HepG2 (cell line): ENCODE measurements around the gene MAN1B1. TPM values are rescaled to one million over a fixed set of nuclear protein-coding genes. Genes with fewer than 3 reads are reported as not detected.

Experiments
- DNMT3B ChIP-seq: conservative IDR thresholded peaks from 2 replicates; pipeline ENCODE4 v1.6.1; 2016; ENCODE audit warnings: missing biosample characterization, control low read depth
- ELF1 ChIP-seq: sonication (generic); formaldehyde crosslinking; IDR thresholded peaks from 2 replicates; pipeline ENCODE4 v1.4.0; 2020; ENCODE audit warnings: missing genetic modification reagents
- KLF12 ChIP-seq: sonication (generic); formaldehyde crosslinking; IDR thresholded peaks from 2 replicates; pipeline ENCODE4 v1.4.0; 2020; ENCODE audit warnings: missing genetic modification reagents, borderline replicate concordance
- MTF1 ChIP-seq: sonication (generic); formaldehyde crosslinking; IDR thresholded peaks from 2 replicates; pipeline ENCODE4 v1.5.0; 2020; ENCODE audit warnings: missing genetic modification reagents
- MXD4 ChIP-seq: IDR thresholded peaks from 2 replicates; pipeline ENCODE4 v1.6.1; 2016; ENCODE audit warnings: mild to moderate bottlenecking, missing biosample characterization, missing genetic modification reagents
- ONECUT2 ChIP-seq: sonication (generic); formaldehyde crosslinking; IDR thresholded peaks from 2 replicates; pipeline ENCODE4 v1.4.0; 2020; ENCODE audit warnings: missing genetic modification reagents
- PRMT3 ChIP-seq: sonication (generic); formaldehyde crosslinking; IDR thresholded peaks from 2 replicates; pipeline ENCODE4 v1.8.1; 2022; ENCODE audit warnings: low read depth, mild to moderate bottlenecking, moderate library complexity, missing genetic modification reagents, borderline replicate concordance
- RARG ChIP-seq: sonication (generic); formaldehyde crosslinking; IDR thresholded peaks from 2 replicates; pipeline ENCODE4 v1.4.0; 2020; ENCODE audit warnings: low read depth, mild to moderate bottlenecking, missing genetic modification reagents
- SATB2 ChIP-seq: sonication (generic); formaldehyde crosslinking; IDR thresholded peaks from 2 replicates; pipeline ENCODE4 v1.5.0; 2020; ENCODE audit warnings: missing genetic modification reagents
- SOX13 ChIP-seq, 3 experiments: fragments of 450-650 bp in 1 of 3; sonication (generic) in 1 of 3; formaldehyde crosslinking in 1 of 3; IDR thresholded peaks in 2 of 3; conservative IDR thresholded peaks in 1 of 3; 2 replicates each; pipeline versions ENCODE4 v1.5.0 to v1.6.1; 2016 to 2020; ENCODE audit warnings: antibody characterized with exemption in 1 of 3, mild to moderate bottlenecking in 1 of 3, missing compliant biosample characterization in 1 of 3, missing genetic modification reagents in 1 of 3, moderate library complexity in 1 of 3
- ZNF383 ChIP-seq: sonication (generic); formaldehyde crosslinking; IDR thresholded peaks from 2 replicates; pipeline ENCODE4 v1.4.0; 2020; ENCODE audit warnings: missing genetic modification reagents, mild to moderate bottlenecking, borderline replicate concordance
- polyA plus RNA-seq, 8 experiments: library from polyadenylated mRNA; depleted of rRNA in 3 of 8; stranded (reverse) in 7 of 8; unstranded in 1 of 8; fragments of >200 nt; fragmentation: Illumina TruSeq in 4 of 8; extraction: Trizol in 4 of 8; gene quantifications; 2 replicates each; pipeline versions ENCODE4 v1.2.1 to v1.2.3, GENCODE V29; 2011 to 2016; ENCODE audit warnings: low read depth in 4 of 8, missing spikeins in 1 of 8, mixed read lengths in 1 of 8; ENCODE audit not compliant: insufficient read depth in 1 of 8
- total RNA-seq, 5 experiments: library from RNA; depleted of rRNA; stranded (reverse); fragments of >200 nt; fragmentation: Illumina TruSeq; extraction: Trizol; gene quantifications; 2 replicates each; pipeline ENCODE4 v1.2.3, GENCODE V29; 2016; ENCODE audit warnings: low read depth in 1 of 5
- TF ChIP-seq, protein P1 (sequence below): IDR thresholded peaks from 2 replicates; pipeline ENCODE4 v1.6.1; 2012; ENCODE audit warnings: low read length, improper control_type of control experiment
- TF ChIP-seq, protein P2 (sequence below), 2 experiments: fragments of 450-650 bp in 1 of 2; sonication (generic) in 1 of 2; formaldehyde crosslinking; IDR thresholded peaks; 2 replicates each; pipeline versions ENCODE4 v1.5.0 to v1.8.0; 2020 to 2022; ENCODE audit warnings: mild to moderate bottlenecking in 1 of 2, missing genetic modification reagents in 1 of 2
- TF ChIP-seq, protein P3 (sequence below): sonication (generic); formaldehyde crosslinking; IDR thresholded peaks from 2 replicates; pipeline ENCODE4 v1.4.0; 2020; ENCODE audit warnings: missing genetic modification reagents, borderline replicate concordance
- TF ChIP-seq, protein P4 (sequence below): sonication (generic); formaldehyde crosslinking; IDR thresholded peaks from 2 replicates; pipeline ENCODE4 v1.8.1; 2022; ENCODE audit warnings: low read depth, mild to moderate bottlenecking, missing genetic modification reagents
- TF ChIP-seq, protein P5 (sequence below): sonication (generic); formaldehyde crosslinking; IDR thresholded peaks from 2 replicates; pipeline ENCODE4 v1.5.0; 2020; ENCODE audit warnings: mild to moderate bottlenecking, missing genetic modification reagents
- TF ChIP-seq, protein P6 (sequence below): sonication (generic); formaldehyde crosslinking; IDR thresholded peaks from 2 replicates; pipeline ENCODE4 v1.4.0; 2020; ENCODE audit warnings: missing genetic modification reagents

MAN1B1 gene
- total and polyA plus RNA-seq, 2 of the 13 experiments (the other 11 are each of a cell fraction or from before 2014, with no cell fraction given): 48.9 to 59.5 TPM

DNA sequence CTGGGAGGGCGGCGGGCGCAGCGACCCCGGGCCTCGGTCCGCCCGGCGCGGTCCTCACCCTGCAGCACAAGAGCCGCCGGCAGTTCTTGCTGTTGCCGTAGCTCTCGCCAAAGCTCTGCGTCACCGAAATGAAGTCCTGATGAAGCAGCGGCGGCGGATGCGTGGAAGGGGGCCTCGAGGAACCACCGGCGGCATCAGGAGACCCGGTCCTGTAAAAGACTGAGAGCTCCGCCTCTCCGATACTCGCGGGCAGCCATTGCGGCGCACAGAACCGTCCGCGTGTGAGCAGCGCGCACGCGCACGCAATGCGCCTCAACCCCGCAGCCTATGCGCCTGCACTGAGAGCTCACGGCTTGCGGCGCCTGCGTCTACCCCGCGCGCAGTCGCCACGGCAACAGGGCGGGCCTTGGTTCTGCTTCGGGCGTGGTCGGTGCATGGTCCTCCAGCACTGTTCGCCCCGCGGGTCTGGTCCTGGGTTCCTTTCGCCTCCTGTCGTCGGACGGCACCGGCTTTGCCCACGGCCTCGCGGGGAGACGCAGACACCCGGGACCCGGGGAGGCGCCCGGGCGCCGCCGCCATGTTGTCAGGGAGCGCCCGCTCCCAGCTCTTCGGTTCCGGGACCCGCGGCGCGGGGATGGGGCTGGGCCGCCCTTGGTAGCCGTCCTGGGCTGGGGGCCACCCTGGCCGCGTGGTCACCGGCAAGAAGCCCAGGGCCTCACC, 42.8 kb downstream of the MAN1B1 start (continued):
- TF ChIP-seq, protein P1, sequence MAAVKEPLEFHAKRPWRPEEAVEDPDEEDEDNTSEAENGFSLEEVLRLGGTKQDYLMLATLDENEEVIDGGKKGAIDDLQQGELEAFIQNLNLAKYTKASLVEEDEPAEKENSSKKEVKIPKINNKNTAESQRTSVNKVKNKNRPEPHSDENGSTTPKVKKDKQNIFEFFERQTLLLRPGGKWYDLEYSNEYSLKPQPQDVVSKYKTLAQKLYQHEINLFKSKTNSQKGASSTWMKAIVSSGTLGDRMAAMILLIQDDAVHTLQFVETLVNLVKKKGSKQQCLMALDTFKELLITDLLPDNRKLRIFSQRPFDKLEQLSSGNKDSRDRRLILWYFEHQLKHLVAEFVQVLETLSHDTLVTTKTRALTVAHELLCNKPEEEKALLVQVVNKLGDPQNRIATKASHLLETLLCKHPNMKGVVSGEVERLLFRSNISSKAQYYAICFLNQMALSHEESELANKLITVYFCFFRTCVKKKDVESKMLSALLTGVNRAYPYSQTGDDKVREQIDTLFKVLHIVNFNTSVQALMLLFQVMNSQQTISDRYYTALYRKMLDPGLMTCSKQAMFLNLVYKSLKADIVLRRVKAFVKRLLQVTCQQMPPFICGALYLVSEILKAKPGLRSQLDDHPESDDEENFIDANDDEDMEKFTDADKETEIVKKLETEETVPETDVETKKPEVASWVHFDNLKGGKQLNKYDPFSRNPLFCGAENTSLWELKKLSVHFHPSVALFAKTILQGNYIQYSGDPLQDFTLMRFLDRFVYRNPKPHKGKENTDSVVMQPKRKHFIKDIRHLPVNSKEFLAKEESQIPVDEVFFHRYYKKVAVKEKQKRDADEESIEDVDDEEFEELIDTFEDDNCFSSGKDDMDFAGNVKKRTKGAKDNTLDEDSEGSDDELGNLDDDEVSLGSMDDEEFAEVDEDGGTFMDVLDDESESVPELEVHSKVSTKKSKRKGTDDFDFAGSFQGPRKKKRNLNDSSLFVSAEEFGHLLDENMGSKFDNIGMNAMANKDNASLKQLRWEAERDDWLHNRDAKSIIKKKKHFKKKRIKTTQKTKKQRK: no peak
- TF ChIP-seq MXD4 (no peak; the same call in 1 of the 2 replicates), PRMT3 (CRISPR knock-in tag) (0 out of 2 replicates have a peak, but pooled peaks have one; percentile 59), ELF1 (no peak), RARG (CRISPR knock-in tag) (no peak), DNMT3B (CRISPR knock-in tag) (0 out of 2 replicates have a peak, but pooled peaks have one; percentile 48), KLF12 (CRISPR knock-in tag) (peak; percentile 77; the same call in 1 of the 2 replicates), ZNF383 (CRISPR knock-in tag) (no peak), SOX13 (IDR thresholded peaks at IDR 0.05) (no peak), SOX13 (CRISPR knock-in tag; conservative IDR thresholded peaks at IDR 0.05 in 1 of 2, IDR thresholded peaks at IDR 0.05 in 1 of 2) (no peak), ONECUT2 (CRISPR knock-in tag) (no peak), MTF1 (CRISPR knock-in tag) (no peak), SATB2 (no peak)
- TF ChIP-seq, protein P2, sequence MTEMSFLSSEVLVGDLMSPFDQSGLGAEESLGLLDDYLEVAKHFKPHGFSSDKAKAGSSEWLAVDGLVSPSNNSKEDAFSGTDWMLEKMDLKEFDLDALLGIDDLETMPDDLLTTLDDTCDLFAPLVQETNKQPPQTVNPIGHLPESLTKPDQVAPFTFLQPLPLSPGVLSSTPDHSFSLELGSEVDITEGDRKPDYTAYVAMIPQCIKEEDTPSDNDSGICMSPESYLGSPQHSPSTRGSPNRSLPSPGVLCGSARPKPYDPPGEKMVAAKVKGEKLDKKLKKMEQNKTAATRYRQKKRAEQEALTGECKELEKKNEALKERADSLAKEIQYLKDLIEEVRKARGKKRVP (CRISPR knock-in tag; IDR thresholded peaks at IDR 0.05): no peak
- TF ChIP-seq, protein P3, sequence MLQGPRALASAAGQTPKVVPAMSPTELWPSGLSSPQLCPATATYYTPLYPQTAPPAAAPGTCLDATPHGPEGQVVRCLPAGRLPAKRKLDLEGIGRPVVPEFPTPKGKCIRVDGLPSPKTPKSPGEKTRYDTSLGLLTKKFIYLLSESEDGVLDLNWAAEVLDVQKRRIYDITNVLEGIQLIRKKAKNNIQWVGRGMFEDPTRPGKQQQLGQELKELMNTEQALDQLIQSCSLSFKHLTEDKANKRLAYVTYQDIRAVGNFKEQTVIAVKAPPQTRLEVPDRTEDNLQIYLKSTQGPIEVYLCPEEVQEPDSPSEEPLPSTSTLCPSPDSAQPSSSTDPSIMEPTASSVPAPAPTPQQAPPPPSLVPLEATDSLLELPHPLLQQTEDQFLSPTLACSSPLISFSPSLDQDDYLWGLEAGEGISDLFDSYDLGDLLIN: no peak; the same call in 1 of the 2 replicates
- TF ChIP-seq, protein P4, sequence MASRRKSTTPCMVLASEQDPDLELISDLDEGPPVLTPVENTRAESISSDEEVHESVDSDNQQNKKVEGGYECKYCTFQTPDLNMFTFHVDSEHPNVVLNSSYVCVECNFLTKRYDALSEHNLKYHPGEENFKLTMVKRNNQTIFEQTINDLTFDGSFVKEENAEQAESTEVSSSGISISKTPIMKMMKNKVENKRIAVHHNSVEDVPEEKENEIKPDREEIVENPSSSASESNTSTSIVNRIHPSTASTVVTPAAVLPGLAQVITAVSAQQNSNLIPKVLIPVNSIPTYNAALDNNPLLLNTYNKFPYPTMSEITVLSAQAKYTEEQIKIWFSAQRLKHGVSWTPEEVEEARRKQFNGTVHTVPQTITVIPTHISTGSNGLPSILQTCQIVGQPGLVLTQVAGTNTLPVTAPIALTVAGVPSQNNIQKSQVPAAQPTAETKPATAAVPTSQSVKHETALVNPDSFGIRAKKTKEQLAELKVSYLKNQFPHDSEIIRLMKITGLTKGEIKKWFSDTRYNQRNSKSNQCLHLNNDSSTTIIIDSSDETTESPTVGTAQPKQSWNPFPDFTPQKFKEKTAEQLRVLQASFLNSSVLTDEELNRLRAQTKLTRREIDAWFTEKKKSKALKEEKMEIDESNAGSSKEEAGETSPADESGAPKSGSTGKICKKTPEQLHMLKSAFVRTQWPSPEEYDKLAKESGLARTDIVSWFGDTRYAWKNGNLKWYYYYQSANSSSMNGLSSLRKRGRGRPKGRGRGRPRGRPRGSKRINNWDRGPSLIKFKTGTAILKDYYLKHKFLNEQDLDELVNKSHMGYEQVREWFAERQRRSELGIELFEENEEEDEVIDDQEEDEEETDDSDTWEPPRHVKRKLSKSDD (CRISPR knock-in tag): peak; percentile 70
- TF ChIP-seq, protein P5, sequence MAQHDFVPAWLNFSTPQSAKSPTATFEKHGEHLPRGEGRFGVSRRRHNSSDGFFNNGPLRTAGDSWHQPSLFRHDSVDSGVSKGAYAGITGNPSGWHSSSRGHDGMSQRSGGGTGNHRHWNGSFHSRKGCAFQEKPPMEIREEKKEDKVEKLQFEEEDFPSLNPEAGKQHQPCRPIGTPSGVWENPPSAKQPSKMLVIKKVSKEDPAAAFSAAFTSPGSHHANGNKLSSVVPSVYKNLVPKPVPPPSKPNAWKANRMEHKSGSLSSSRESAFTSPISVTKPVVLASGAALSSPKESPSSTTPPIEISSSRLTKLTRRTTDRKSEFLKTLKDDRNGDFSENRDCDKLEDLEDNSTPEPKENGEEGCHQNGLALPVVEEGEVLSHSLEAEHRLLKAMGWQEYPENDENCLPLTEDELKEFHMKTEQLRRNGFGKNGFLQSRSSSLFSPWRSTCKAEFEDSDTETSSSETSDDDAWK: no peak
- TF ChIP-seq, protein P6, sequence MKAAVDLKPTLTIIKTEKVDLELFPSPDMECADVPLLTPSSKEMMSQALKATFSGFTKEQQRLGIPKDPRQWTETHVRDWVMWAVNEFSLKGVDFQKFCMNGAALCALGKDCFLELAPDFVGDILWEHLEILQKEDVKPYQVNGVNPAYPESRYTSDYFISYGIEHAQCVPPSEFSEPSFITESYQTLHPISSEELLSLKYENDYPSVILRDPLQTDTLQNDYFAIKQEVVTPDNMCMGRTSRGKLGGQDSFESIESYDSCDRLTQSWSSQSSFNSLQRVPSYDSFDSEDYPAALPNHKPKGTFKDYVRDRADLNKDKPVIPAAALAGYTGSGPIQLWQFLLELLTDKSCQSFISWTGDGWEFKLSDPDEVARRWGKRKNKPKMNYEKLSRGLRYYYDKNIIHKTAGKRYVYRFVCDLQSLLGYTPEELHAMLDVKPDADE (CRISPR knock-in tag): no peak
